ENCODE measurements around the gene P4HB.

P4HB gene

DNA sequence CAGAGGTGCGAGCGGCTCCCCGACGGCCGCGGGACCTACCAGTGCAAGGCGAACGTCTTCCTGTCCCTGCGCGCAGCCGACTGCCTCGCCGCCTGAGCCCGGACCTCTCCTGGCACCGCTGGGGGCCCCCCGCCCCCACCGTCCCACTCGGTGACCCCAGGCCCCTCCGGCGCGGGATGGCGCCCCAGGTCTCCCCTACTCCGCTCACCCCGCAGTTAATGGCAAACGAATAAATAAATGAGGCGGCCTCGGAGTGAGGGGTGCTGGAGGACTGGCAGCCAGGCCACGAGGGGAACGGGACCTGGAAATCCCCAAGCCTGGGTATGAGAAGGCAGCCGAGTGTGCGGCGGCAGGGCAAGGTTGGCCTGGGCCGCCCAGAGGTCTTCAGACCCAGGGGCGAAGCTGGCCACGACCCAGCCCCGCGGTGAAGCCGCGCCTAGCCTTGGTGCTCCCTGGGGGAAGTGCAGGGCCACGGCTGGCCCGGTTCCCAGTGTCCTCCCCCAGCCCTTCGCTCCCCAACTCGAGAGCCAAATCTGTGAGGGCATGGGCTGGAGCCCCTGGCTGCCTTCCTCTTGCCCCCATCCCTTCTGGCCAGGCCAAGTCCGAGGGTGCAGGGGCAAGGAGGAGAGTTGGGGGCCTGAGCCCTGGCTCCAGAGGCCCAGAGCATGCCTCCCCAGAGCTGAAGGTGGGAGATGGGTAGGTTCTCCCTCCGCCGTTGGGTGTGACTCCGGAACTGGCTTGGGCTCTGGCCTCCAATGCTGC lies 42.5 kb upstream of the P4HB start:
- peaks cover 8% of the 10 kb centered on the region for H3K4me1 ChIP-seq (ENCODE audit: control insufficient read depth, insufficient read depth, low read length)
- no peaks in the 10 kb centered on the region for H3K9me3 ChIP-seq (ENCODE audit: control insufficient read depth, low read length)
- peaks cover 55% of the 10 kb centered on the region for H3K36me3 ChIP-seq (ENCODE audit: control insufficient read depth, insufficient read depth, low read length, severe bottlenecking)
- H3K27me3 ChIP-seq (replicated peaks; ENCODE audit: control insufficient read depth, insufficient read depth, low read length), result no peaks in the 10 kb centered on the region
- DNase-seq (ENCODE audit: low read depth), result no peak
- H3K4me3 ChIP-seq (ENCODE audit: low read length), result no peak overlapping the region
- peak overlapping the region; percentile 49 for H3K9ac ChIP-seq (ENCODE audit: low read length)

DNA sequence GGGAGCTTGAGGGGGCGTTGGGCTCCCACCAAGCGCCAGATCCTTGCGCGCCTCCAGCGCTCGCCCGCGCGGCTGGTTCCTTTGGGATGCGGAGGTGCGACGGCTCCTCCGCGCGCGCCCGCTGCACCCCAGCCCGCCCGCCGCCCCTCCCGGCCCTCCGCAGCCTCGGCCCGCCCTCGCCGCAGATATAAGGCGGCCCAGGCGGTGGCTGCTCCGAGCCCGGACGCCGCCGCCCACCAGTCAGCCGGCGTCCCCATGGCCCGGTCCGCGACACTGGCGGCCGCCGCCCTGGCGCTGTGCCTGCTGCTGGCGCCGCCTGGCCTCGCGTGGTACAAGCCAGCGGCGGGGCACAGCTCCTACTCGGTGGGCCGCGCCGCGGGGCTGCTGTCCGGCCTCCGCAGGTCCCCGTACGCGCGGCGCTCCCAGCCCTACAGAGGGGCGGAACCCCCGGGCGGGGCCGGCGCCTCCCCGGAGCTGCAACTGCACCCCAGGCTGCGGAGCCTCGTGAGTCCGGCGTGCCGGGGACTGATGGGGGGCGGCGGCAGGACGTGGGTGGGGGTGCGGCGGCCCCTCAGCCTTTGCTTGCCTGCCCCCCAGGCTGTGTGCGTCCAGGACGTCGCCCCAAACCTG lies 41.8 kb upstream of the P4HB start, which contains the start of gene NPB:
Gene NPB, plus strand, starts transcription at position 216 of the 630 bp plus-strand sequence. Its CDS starts 40 bp downstream, at position 256.
- peaks cover 8% of the 10 kb centered on the region for H3K4me1 ChIP-seq (ENCODE audit: control insufficient read depth, insufficient read depth, low read length)
- H3K27me3 ChIP-seq (replicated peaks; ENCODE audit: control insufficient read depth, insufficient read depth, low read length), result no peaks in the 10 kb centered on the region
- peaks cover 54% of the 10 kb centered on the region for H3K36me3 ChIP-seq (ENCODE audit: control insufficient read depth, insufficient read depth, low read length, severe bottlenecking)
- H3K4me3 ChIP-seq (ENCODE audit: low read length), result no peak within 1 kb of the TSS
- no peaks in the 10 kb centered on the region for H3K9me3 ChIP-seq (ENCODE audit: control insufficient read depth, low read length)
- H3K9ac ChIP-seq (ENCODE audit: low read length), result peak within 1 kb of the TSS; percentile 49
- DNase-seq (ENCODE audit: low read depth), result peak; percentile 47

DNA sequence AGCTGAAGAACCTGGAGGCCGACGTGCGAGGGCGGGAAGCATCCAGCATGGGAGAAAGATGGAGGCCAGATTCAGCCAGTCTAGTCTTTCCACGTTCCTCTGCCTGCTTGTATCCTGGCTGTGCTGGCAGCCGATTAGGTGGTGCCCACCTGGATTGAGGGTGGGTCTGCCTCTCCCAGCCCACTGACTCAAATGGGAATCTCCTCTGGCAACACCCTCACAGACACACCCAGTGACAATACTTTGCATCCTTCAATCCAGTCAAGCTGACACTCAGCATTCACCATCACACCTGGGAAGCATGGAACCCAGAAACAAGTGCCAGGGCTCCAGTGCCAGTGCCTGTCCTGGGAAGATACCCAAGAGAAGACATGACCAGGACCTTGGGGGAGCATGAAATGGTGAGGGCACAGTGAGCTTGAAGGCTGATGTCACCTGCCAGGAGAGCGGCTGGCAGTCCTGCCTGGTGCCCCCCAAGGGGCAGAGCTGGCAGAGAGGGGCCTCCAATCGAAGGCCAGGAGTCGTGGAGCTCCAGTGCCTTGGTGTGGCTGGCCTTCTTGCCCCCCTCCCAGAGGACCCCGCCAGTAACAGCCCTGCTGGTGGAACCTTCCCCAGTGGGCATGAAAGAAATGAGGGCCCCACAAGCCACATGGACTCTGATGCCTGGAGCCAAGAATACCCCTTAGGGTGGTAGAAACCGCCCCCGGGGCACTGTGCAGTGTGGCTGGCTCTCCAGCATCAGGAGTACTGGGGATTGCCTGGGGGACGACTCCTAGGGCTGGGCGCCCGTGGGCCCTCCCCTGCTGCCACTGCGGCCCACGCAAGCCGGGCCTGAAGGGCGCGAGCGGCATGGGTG lies 41.1 kb upstream of the P4HB start:
- Histone ChIP-seq H3K9ac (ENCODE audit: low read length) (no peak overlapping the region), H3K4me1 (ENCODE audit: control insufficient read depth, insufficient read depth, low read length) (peaks cover 8% of the 10 kb centered on the region), H3K4me3 (ENCODE audit: low read length) (no peak overlapping the region), H3K27me3 (replicated peaks; ENCODE audit: control insufficient read depth, insufficient read depth, low read length) (no peaks in the 10 kb centered on the region), H3K36me3 (ENCODE audit: control insufficient read depth, insufficient read depth, low read length, severe bottlenecking) (peaks cover 47% of the 10 kb centered on the region), H3K9me3 (ENCODE audit: control insufficient read depth, low read length) (no peaks in the 10 kb centered on the region)
- DNase-seq (ENCODE audit: low read depth), result no peak

DNA sequence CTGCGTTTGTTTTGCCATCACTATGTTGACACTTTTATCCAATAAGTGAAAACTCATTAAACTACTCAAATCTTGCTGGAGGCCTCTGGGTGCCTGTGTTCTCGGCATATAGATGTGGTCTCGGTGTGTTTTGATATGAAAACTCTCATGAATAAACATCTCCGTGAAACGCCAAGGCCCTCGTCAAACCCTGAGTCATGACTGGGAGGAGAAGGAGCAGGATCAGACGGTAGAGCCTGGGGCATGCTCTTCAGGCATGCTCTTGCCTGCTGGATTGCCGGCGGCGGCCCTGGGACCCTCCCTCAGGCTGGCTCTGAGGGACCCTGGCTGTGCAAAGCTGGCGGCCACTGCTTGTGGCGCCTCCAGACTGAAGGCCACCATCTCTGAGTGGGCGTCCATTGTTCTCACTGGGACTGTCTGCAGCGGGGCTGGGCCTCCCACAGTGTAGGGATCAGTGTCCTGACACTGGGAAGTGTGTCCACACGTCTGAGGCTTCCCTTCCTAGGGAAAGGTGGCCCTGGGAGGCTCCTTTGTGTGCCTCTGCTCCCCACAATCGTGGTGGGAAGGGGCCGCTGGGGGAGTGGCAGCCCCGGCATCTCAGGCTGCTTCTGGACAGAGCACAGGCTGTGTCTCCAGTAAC lies 40.0 kb upstream of the P4HB start:
- peaks cover 8% of the 10 kb centered on the region for H3K4me1 ChIP-seq (ENCODE audit: control insufficient read depth, insufficient read depth, low read length)
- no peak overlapping the region for H3K9ac ChIP-seq (ENCODE audit: low read length)
- peaks cover 40% of the 10 kb centered on the region for H3K36me3 ChIP-seq (ENCODE audit: control insufficient read depth, insufficient read depth, low read length, severe bottlenecking)
- DNase-seq (ENCODE audit: low read depth), result no peak
- no peak overlapping the region for H3K4me3 ChIP-seq (ENCODE audit: low read length)
- H3K27me3 ChIP-seq (replicated peaks; ENCODE audit: control insufficient read depth, insufficient read depth, low read length), result no peaks in the 10 kb centered on the region
- H3K9me3 ChIP-seq (ENCODE audit: control insufficient read depth, low read length), result no peaks in the 10 kb centered on the region

DNA sequence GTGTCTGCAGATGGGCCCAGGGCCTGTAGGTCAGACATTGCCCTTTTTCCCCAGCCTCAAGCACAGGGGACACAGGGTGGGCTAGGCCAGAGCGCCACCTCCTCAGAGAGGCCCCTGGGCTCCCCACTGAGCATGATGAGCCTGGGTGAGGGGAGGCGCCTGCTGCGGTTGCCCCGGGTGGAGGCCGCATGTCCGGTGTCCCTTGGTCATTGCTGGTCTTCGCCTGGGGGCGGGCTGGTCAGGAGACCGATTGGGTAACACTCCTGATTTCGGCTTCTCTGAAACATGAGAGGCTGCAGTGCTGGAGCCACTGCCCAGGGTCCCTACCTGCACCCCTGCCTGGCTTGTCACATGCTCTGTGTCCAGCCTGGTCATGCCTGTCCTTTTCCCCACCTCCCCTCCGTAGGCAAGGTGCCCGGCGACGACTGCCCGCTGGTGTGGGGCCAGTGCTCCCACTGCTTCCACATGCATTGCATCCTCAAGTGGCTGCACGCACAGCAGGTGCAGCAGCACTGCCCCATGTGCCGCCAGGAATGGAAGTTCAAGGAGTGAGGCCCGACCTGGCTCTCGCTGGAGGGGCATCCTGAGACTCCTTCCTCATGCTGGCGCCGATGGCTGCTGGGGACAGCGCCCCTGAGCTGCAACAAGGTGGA lies 39.3 kb upstream of the P4HB start:
- H3K4me1 ChIP-seq (ENCODE audit: control insufficient read depth, insufficient read depth, low read length), result peaks cover 8% of the 10 kb centered on the region
- no peak overlapping the region for H3K9ac ChIP-seq (ENCODE audit: low read length)
- no peaks in the 10 kb centered on the region for H3K9me3 ChIP-seq (ENCODE audit: control insufficient read depth, low read length)
- H3K4me3 ChIP-seq (ENCODE audit: low read length), result no peak overlapping the region
- H3K27me3 ChIP-seq (replicated peaks; ENCODE audit: control insufficient read depth, insufficient read depth, low read length), result no peaks in the 10 kb centered on the region
- peaks cover 40% of the 10 kb centered on the region for H3K36me3 ChIP-seq (ENCODE audit: control insufficient read depth, insufficient read depth, low read length, severe bottlenecking)
- DNase-seq (ENCODE audit: low read depth), result no peak

DNA sequence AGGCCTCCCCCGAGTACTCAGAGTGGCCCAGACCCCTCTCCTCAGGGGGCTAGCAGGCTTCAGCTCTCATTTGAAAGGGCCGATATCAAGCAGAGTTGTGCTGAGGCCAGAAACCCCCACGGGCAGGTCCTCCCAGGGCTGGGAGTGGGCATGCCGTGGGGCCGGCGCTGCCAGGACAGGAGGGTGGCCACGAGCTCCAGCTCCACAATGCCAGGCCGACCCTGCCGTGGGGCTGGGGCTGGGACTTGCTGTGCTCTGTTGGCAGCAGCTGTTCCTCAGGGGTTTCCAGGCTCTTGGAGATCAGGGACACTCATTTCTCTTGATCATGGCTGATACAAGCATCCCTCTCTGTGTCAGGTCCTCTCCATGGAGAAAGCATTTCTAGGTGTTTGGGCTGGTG lies 38.5 kb upstream of the P4HB start:
- H3K9ac ChIP-seq (ENCODE audit: low read length), result no peak overlapping the region
- no peak for DNase-seq (ENCODE audit: low read depth)
- no peaks in the 10 kb centered on the region for H3K27me3 ChIP-seq (replicated peaks; ENCODE audit: control insufficient read depth, insufficient read depth, low read length)
- H3K36me3 ChIP-seq (ENCODE audit: control insufficient read depth, insufficient read depth, low read length, severe bottlenecking), result peaks cover 32% of the 10 kb centered on the region
- H3K4me1 ChIP-seq (ENCODE audit: control insufficient read depth, insufficient read depth, low read length), result peaks cover 8% of the 10 kb centered on the region
- H3K4me3 ChIP-seq (ENCODE audit: low read length), result no peak overlapping the region
- H3K9me3 ChIP-seq (ENCODE audit: control insufficient read depth, low read length), result no peaks in the 10 kb centered on the region

DNA sequence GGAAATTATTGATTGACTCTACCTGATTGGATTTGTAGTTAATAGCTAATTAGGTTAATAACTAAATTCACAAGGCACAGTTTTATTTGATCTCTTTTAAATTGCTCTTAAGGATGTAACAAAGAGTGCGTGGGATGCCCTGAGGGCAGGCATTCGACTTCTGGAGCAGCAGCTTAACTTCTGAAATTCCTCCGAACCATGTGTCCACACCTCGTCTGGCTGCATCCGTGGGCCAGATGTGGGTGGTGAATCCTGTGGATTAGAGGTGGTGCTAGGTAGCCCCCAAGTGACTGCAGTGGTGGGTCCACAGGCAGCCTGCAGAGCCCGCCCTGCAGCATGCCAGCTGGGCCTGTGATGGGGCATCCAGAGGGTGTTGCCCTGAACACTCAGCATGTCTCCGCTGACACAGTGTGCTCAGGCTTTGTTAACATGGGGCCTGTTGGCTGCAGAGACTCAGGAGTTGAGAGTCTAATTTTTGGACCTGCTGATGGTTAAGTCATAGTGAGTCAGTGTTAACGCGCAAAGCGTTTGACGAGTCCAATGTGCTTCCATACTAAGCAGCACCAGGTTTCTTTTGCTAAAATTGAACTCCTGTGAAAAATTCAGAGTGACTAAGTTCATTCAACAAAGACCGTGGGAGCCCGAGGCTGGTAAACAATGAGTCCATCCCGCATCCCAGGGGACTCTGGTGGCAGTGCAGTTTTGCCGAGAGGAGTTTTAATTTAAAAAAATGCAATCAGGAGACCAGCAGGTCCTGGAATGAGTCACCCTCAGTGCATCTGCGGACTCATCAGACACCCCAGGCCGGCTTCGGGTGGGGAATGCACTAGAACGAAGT lies 37.9 kb upstream of the P4HB start:
- H3K36me3 ChIP-seq (ENCODE audit: control insufficient read depth, insufficient read depth, low read length, severe bottlenecking), result peaks cover 26% of the 10 kb centered on the region
- H3K9ac ChIP-seq (ENCODE audit: low read length), result no peak overlapping the region
- no peaks in the 10 kb centered on the region for H3K27me3 ChIP-seq (replicated peaks; ENCODE audit: control insufficient read depth, insufficient read depth, low read length)
- H3K4me1 ChIP-seq (ENCODE audit: control insufficient read depth, insufficient read depth, low read length), result peaks cover 8% of the 10 kb centered on the region
- peak; percentile 79 for DNase-seq (ENCODE audit: low read depth)
- no peaks in the 10 kb centered on the region for H3K9me3 ChIP-seq (ENCODE audit: control insufficient read depth, low read length)
- no peak overlapping the region for H3K4me3 ChIP-seq (ENCODE audit: low read length)

DNA sequence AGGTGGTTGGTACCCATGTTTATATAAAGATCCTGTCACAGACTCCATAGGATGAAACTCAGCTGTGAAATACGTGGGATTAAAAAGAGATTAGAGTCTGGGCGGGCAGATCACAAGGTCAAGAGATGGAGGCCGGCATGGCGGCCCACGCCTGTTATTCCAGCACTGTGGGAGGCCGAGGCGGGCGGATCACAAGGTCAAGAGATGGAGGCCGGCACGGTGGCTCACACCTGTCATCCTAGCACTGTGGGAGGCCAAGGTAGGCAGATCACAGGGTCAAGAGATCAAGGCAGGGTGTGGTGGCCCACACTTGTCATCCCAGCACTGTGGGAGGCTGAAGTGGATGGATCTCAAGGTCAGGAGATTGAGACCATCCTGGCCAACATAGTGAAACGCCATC lies 35.1 kb upstream of the P4HB start:
- Histone ChIP-seq H3K9me3 (ENCODE audit: control insufficient read depth, low read length) (no peaks in the 10 kb centered on the region), H3K36me3 (ENCODE audit: control insufficient read depth, insufficient read depth, low read length, severe bottlenecking) (peaks cover 26% of the 10 kb centered on the region), H3K4me1 (ENCODE audit: control insufficient read depth, insufficient read depth, low read length) (peaks cover 11% of the 10 kb centered on the region), H3K9ac (ENCODE audit: low read length) (no peak overlapping the region), H3K27me3 (replicated peaks; ENCODE audit: control insufficient read depth, insufficient read depth, low read length) (no peaks in the 10 kb centered on the region), H3K4me3 (ENCODE audit: low read length) (no peak overlapping the region)
- DNase-seq (ENCODE audit: low read depth), result no peak

DNA sequence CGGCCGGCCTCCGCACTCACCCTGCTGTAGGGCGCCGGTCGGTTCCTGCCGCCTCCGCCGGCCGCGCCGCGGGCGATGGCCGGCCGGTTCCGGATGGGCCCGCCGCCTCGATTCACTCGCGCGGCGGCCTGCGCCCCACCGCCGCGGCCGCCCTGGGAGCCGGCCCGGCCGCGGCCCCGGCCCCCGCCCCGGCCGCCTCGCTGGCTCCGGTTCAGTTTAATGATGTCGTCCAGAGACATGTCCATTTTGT lies 30.9 kb upstream of the P4HB start:
- DNase-seq (ENCODE audit: low read depth), result no peak
- no peaks in the 10 kb centered on the region for H3K9me3 ChIP-seq (ENCODE audit: control insufficient read depth, low read length)
- peak overlapping the region; percentile 83 for H3K4me3 ChIP-seq (ENCODE audit: low read length)
- peaks cover 17% of the 10 kb centered on the region for H3K4me1 ChIP-seq (ENCODE audit: control insufficient read depth, insufficient read depth, low read length)
- peak overlapping the region; percentile 93 for H3K9ac ChIP-seq (ENCODE audit: low read length)
- peaks cover 42% of the 10 kb centered on the region for H3K36me3 ChIP-seq (ENCODE audit: control insufficient read depth, insufficient read depth, low read length, severe bottlenecking)
- no peaks in the 10 kb centered on the region for H3K27me3 ChIP-seq (replicated peaks; ENCODE audit: control insufficient read depth, insufficient read depth, low read length)
